Panc1 (cell line): ENCODE data around the gene TCEA3. TPM values are rescaled to one million over a fixed set of nuclear protein-coding genes. Genes with fewer than 3 reads are reported as not detected.

Source experiments
- ATAC-seq: fragments of 200-7000 bp; cut with Tn5 transposase; 2 replicates; pipeline ENCODE4 v1.9.1; 2020; ENCODE audit warnings: mild to moderate bottlenecking, moderate library complexity
- BruUV-seq: library from RNA; stranded (reverse); fragments of 400-500 nt; replicated peaks from 2 replicates; lab custom pipeline; 2021; lab: Mats Ljungman, UMichigan
- CTCF ChIA-PET: fragments of 300-600 bp; sonication (Branson Sonifier 250); formaldehyde crosslinking; loops from one replicate; lab custom pipeline; 2022; ENCODE audit warnings: antibody characterized with exemption; lab: Charles Lee
- POLR2A ChIA-PET: fragments of 300-600 bp; sonication (Branson Sonifier 250); formaldehyde crosslinking; loops from one replicate; lab custom pipeline; 2022; ENCODE audit warnings: antibody characterized with exemption; lab: Charles Lee
- DNase-seq: peaks from one replicate; pipeline ENCODE4 v3.0.0-alpha.2; 2010; ENCODE audit warnings: low read depth, low spot score
- H3K27ac ChIP-seq: 2 replicates; pipeline ENCODE4 v1.5.1; 2011; ENCODE audit warnings: mild to moderate bottlenecking, low read length, inconsistent platforms
- H3K27me3 ChIP-seq: fragments of 200-500 bp; sonication (Bioruptor generic); 2 replicates; pipeline ENCODE4 v1.6.0; 2014; ENCODE audit warnings: low read length, inconsistent platforms; ENCODE audit not compliant: control insufficient read depth, insufficient read depth
- H3K36me3 ChIP-seq: fragments of 200-500 bp; sonication (Bioruptor generic); 2 replicates; pipeline ENCODE4 v1.5.1; 2014; ENCODE audit warnings: inconsistent platforms, mild to moderate bottlenecking, low read length, moderate library complexity; ENCODE audit not compliant: control insufficient read depth, insufficient read depth
- H3K4me1 ChIP-seq: 2 replicates; pipeline ENCODE4 v1.5.1; 2011; ENCODE audit warnings: inconsistent platforms, mild to moderate bottlenecking, low read length, moderate library complexity; ENCODE audit not compliant: control insufficient read depth, insufficient read depth
- H3K4me3 ChIP-seq, 2 experiments: 2 replicates each; pipeline ENCODE4 v1.5.1; 2011 to 2012; ENCODE audit warnings: low read depth in 2 of 2, low read length in 2 of 2, mild to moderate bottlenecking in 2 of 2, inconsistent platforms in 1 of 2, moderate library complexity in 1 of 2
- H3K9me3 ChIP-seq: fragments of 200-500 bp; sonication (Bioruptor generic); 2 replicates; pipeline ENCODE4 v1.5.1; 2014; ENCODE audit warnings: low read depth, mild to moderate bottlenecking, inconsistent platforms, low read length, moderate library complexity; ENCODE audit not compliant: control insufficient read depth, insufficient read depth
- CTCF ChIP-seq: fragments of 450-650 bp; IDR thresholded peaks from 2 replicates; pipeline ENCODE4 v1.5.1; 2017; ENCODE audit warnings: mild to moderate bottlenecking
- POLR2AphosphoS5 ChIP-seq: IDR thresholded peaks from 2 replicates; pipeline ENCODE4 v1.6.1; 2012; ENCODE audit warnings: mild to moderate bottlenecking, low read depth, low read length, moderate library complexity
- REST ChIP-seq, 2 experiments: IDR thresholded peaks; 2 replicates each; pipeline ENCODE4 v1.6.1; 2011 to 2012; ENCODE audit warnings: low read depth in 2 of 2, control low read depth in 1 of 2, low read length in 1 of 2, mild to moderate bottlenecking in 1 of 2, moderate library complexity in 1 of 2; ENCODE audit not compliant: insufficient read depth in 1 of 2
- SIN3A ChIP-seq: IDR thresholded peaks from 2 replicates; pipeline ENCODE4 v1.6.1; 2012; ENCODE audit warnings: low read depth, mild to moderate bottlenecking, low read length, moderate library complexity, borderline replicate concordance; ENCODE audit not compliant: insufficient read depth
- TCF7L2 ChIP-seq: IDR thresholded peaks from 2 replicates; pipeline ENCODE4 v1.6.1; 2011; ENCODE audit warnings: mild to moderate bottlenecking, low read depth, low read length, inconsistent platforms
- in situ Hi-C: cut with HindIII; loops from 2 replicates; pipeline ENCODE4 v1.10.0; 2016; ENCODE audit warnings: low sequenced_read_pairs, low pct_unique_long_range_greater_than_20kb
- intact Hi-C: fragments of 100-400 bp; cut with micrococcal nuclease; formaldehyde crosslinking; loops from one replicate; pipeline ENCODE4 v1.10.0; 2022; ENCODE audit not compliant: unreplicated experiment
- total RNA-seq: library from RNA; stranded (reverse); gene quantifications from one replicate; pipeline ENCODE4 v1.2.1, GENCODE V29; 2021; ENCODE audit not compliant: unreplicated experiment

The TCEA3 gene
- total RNA-seq, 1 experiment from 2014 or later: 8.3 TPM

- no peak for DNase-seq
- no peaks in the 10 kb centered on the region for H3K36me3 ChIP-seq
- H3K4me1 ChIP-seq: no peaks in the 10 kb centered on the region
- H3K4me3 ChIP-seq: no peak overlapping the region
- in situ Hi-C loops: no loop called here
- no TSS peak for BruUV-seq
- H3K27ac ChIP-seq: no peak overlapping the region
- POLR2A ChIA-PET: interaction anchor here (0.6 kb wide), 2 partner anchors 28 to 160 kb away, joined by 3 to 4 read pairs; no protein-coding TSS in a partner anchor
- H3K27me3 ChIP-seq: no peaks in the 10 kb centered on the region
- intact Hi-C loops: no loop called here
- TF ChIP-seq CTCF: no peak
- TF ChIP-seq POLR2AphosphoS5: no peak
- TF ChIP-seq TCF7L2: no peak
- TF ChIP-seq REST (IDR thresholded peaks at IDR 0.05; ENCODE audit: insufficient read depth in 1 of 2, low read depth in 2 of 2, low read length in 1 of 2): no peak
- no peak for TF ChIP-seq SIN3A
- ATAC-seq: no peak
- CTCF ChIA-PET: interaction anchor here (0.5 kb wide), 1 partner anchor 120 kb away, joined by 6 read pairs; no protein-coding TSS in a partner anchor
- no peaks in the 10 kb centered on the region; the same call in 1 of the 2 replicates for H3K9me3 ChIP-seq
These were observed 30.4 kb downstream of the TCEA3 start for GRCh38 chr1:23394181-23394580.

- POLR2A ChIA-PET: interaction anchor here (0.6 kb wide), 1 partner anchor 161 kb away, joined by 4 read pairs; no protein-coding TSS in a partner anchor
- Histone ChIP-seq H3K4me1 (no peaks in the 10 kb centered on the region), H3K36me3 (no peaks in the 10 kb centered on the region), H3K9me3 (no peaks in the 10 kb centered on the region), H3K27me3 (no peaks in the 10 kb centered on the region), H3K4me3 (no peak overlapping the region), H3K27ac (no peak overlapping the region)
- no TSS peak for BruUV-seq
- ATAC-seq: no peak
- CTCF ChIA-PET: interaction anchor here (0.5 to 0.6 kb wide), 2 partner anchors 120 to 376 kb away, joined by 6 to 8 read pairs; no protein-coding TSS in a partner anchor
- DNase-seq: no peak
- intact Hi-C loops (no loop called here), in situ Hi-C loops (no loop called here)
- no peak for TF ChIP-seq REST (IDR thresholded peaks at IDR 0.05; ENCODE audit: insufficient read depth in 1 of 2, low read depth in 2 of 2, low read length in 1 of 2)
- TF ChIP-seq SIN3A: no peak
- no peak for TF ChIP-seq CTCF
- no peak for TF ChIP-seq TCF7L2
- TF ChIP-seq POLR2AphosphoS5: no peak
These were observed 30.8 kb downstream of the TCEA3 start for GRCh38 chr1:23393706-23394105.
